Activated CD8-positive, alpha-beta memory T cell treated with anti-CD3 and anti-CD28 coated beads, Interleukin-2, amount 50 U/mL, for 4 hours (primary cell): ENCODE results near the gene TRPM4.
"Not testable (repeated sequence)": the region's sequence is repeated elsewhere in the genome, so short reads cannot be mapped to it uniquely, and the experiment has no call there.

ENCODE experiments used
- DNase-seq: peaks from one replicate; pipeline ENCODE4 v3.0.0-alpha.2; 2020

TRPM4 gene

GRCh38 chr19:49194408-49194807, 36.8 kb downstream of the TRPM4 start:
- DNase-seq, result no peak

GRCh38 chr19:49196527-49197240, 39.1 kb downstream of the TRPM4 start:
- no peak for DNase-seq

GRCh38 chr19:49200238-49200862, 42.8 kb downstream of the TRPM4 start:
- DNase-seq, result no peak

- no peak for DNase-seq
Measured at GRCh38 chr19:49201042-49201441, 43.5 kb downstream of the TRPM4 start.

GRCh38 chr19:49205114-49205513, 47.5 kb downstream of the TRPM4 start:
- DNase-seq, result no peak

- not testable (repeated sequence) for DNase-seq
Measured at GRCh38 chr19:49209502-49209901, 51.9 kb downstream of the TRPM4 start.

- peak; percentile 19 for DNase-seq
Measured at GRCh38 chr19:49210108-49210900, 52.7 kb downstream of the TRPM4 start.

GRCh38 chr19:49210901-49211451, 53.4 kb downstream of the TRPM4 start:
- DNase-seq, result no peak

GRCh38 chr19:49212016-49212701, 54.6 kb downstream of the TRPM4 start:
- no peak for DNase-seq

- no peak for DNase-seq
Measured at GRCh38 chr19:49213791-49214190, 56.2 kb downstream of the TRPM4 start.

GRCh38 chr19:49214701-49215100, 57.1 kb downstream of the TRPM4 start:
- no peak for DNase-seq

- no peak for DNase-seq
Measured at GRCh38 chr19:49216071-49216470, 58.5 kb downstream of the TRPM4 start.

GRCh38 chr19:49217382-49217781, 59.8 kb downstream of the TRPM4 start:
- DNase-seq, result no peak

- no peak for DNase-seq
Measured at GRCh38 chr19:49222011-49222410, 64.4 kb downstream of the TRPM4 start.

GRCh38 chr19:49222528-49222927, 64.9 kb downstream of the TRPM4 start:
- DNase-seq, result no peak

GRCh38 chr19:49223472-49223871, 65.9 kb downstream of the TRPM4 start:
- DNase-seq, result no peak

- not testable (repeated sequence) for DNase-seq
Measured at GRCh38 chr19:49224441-49224840, 66.8 kb downstream of the TRPM4 start.

GRCh38 chr19:49224879-49225278, 67.3 kb downstream of the TRPM4 start:
- DNase-seq, result no peak

- DNase-seq, result no peak
Measured at GRCh38 chr19:49229416-49229815, 71.8 kb downstream of the TRPM4 start.

- no peak for DNase-seq
Measured at GRCh38 chr19:49231389-49231788, 73.8 kb downstream of the TRPM4 start.

- no peak for DNase-seq
Measured at GRCh38 chr19:49231804-49232203, 74.2 kb downstream of the TRPM4 start.

- DNase-seq, result no peak
Measured at GRCh38 chr19:49233163-49233562, 75.6 kb downstream of the TRPM4 start.

- DNase-seq, result no peak
Measured at GRCh38 chr19:49241769-49242168, 84.2 kb downstream of the TRPM4 start.
